Spleen (tissue), 7 donors: ENCODE results near the gene NMNAT1.

Source experiments
- CTCF ChIP-seq, 11 experiments: fragments of 200-600 bp in 7 of 11; fragments of 450-650 bp in 4 of 11; sonication (generic) in 4 of 11; IDR thresholded peaks in 8 of 11; conservative IDR thresholded peaks in 3 of 11; 1 replicate in 7 of 11; 2 replicates in 4 of 11; pipeline versions ENCODE4 v1.4.0 to v1.8.0; 2016 to 2021; ENCODE audit warnings: antibody characterized with exemption in 11 of 11, inconsistent platforms in 4 of 11, mild to moderate bottlenecking in 1 of 11
- POLR2AphosphoS5 ChIP-seq, 3 donors: sonication (generic); formaldehyde crosslinking; IDR thresholded peaks; one replicate each; pipeline ENCODE4 v1.5.1; 2017; ENCODE audit warnings: antibody characterized with exemption in 3 of 3
- donor health status: DM: no; HTN: no; CAD: no; lungs with moderate emphysema.
- donor health status: DM: no; HTN: no; CAD: no.
- donor health status: DM: no; HTN: no; CAD: no.

- TF ChIP-seq POLR2AphosphoS5 (IDR thresholded peaks at IDR 0.05) (peak; percentile 6 to 62 (median 48)), CTCF (IDR thresholded peaks at IDR 0.05 in 8 of 11, conservative IDR thresholded peaks at IDR 0.05 in 3 of 11) (no peak)
Measured at GRCh38 chr1:9900142-9901043, 42.9 kb upstream of the NMNAT1 start.
